Sigmoid colon (tissue), 4 donors: ENCODE results near the gene CDK15.

Source experiments
- EP300 ChIP-seq, 4 donors: sonication (generic); formaldehyde crosslinking; IDR thresholded peaks; one replicate each; pipeline ENCODE4 v1.6.1; 2017; ENCODE audit warnings: antibody characterized with exemption in 4 of 4
- POLR2A ChIP-seq, 2 donors: fragments of 450-650 bp; IDR thresholded peaks; one replicate each; pipeline ENCODE4 v1.6.1; 2016; ENCODE audit warnings: antibody characterized with exemption in 2 of 2, mild to moderate bottlenecking in 2 of 2, moderate library complexity in 2 of 2
- TF ChIP-seq, protein P1 (sequence below), 4 experiments: fragments of 450-650 bp in 3 of 4; fragments of 200-600 bp in 1 of 4; IDR thresholded peaks; one replicate each; pipeline ENCODE4 v1.5.1; 2016 to 2019; ENCODE audit warnings: antibody characterized with exemption in 4 of 4, mild to moderate bottlenecking in 3 of 4, moderate library complexity in 2 of 4

DNA sequence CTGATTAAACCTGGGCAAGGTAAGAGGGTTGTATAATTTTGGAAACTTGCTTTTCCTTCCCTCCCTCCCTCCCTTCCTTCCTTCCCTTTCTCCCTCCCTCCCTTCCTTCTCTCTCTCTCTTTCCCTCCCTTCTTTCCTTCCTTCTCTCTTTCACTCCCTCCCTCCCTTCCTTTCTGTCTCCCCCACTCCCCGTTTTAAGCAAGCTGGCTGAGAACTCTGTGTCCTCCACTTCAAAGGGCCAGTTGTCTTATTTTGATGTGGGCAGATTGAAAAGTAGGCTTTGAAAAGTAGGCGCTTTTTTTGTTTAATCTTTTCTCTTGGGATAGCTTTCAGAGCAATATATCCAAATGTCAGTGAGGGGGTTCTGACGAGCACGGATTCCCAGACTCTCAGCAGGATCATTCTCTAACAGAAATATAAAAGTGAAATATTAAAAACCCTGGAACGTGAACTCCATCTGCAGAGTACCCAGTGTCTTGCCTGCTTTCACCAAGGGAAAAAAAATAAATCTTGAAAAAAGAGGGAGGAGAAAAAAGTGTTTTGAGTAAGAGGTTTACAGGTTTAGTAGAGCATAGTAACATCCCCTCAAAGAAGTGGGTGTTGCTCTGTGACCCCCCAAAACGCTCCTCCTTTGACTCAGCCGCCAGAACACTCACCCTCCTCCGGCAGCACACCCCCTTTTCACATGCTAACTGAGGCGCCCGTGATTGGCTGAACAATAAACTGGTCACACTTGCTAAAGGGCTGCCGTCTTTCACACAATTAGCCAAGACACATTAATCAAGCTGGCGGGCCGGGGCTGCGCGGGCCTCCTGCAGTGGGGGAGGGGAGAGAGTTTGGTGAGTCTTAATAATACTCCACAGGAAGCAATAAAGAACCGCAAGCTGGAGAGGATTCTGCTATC lies 52.2 kb downstream of the CDK15 start:
- TF ChIP-seq, protein P1, sequence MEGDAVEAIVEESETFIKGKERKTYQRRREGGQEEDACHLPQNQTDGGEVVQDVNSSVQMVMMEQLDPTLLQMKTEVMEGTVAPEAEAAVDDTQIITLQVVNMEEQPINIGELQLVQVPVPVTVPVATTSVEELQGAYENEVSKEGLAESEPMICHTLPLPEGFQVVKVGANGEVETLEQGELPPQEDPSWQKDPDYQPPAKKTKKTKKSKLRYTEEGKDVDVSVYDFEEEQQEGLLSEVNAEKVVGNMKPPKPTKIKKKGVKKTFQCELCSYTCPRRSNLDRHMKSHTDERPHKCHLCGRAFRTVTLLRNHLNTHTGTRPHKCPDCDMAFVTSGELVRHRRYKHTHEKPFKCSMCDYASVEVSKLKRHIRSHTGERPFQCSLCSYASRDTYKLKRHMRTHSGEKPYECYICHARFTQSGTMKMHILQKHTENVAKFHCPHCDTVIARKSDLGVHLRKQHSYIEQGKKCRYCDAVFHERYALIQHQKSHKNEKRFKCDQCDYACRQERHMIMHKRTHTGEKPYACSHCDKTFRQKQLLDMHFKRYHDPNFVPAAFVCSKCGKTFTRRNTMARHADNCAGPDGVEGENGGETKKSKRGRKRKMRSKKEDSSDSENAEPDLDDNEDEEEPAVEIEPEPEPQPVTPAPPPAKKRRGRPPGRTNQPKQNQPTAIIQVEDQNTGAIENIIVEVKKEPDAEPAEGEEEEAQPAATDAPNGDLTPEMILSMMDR (IDR thresholded peaks at IDR 0.05), result no peak
- TF ChIP-seq POLR2A (IDR thresholded peaks at IDR 0.05), result no peak
- TF ChIP-seq EP300 (IDR thresholded peaks at IDR 0.05), result peak in 2 of 4 donors; percentile 19 to 24
